Astrocyte (in vitro differentiated cells and primary cell): Measurements from ENCODE around the gene TGIF2. TPM values are rescaled to one million over a fixed set of nuclear protein-coding genes. Genes with fewer than 3 reads are reported as not detected.

Experiments
- DNase-seq: peaks from one replicate; pipeline ENCODE4 v3.0.0-alpha.2; 2010; ENCODE audit warnings: low read depth
- FAIRE-seq: peaks from 2 replicates; lab custom pipeline; 2011; peaks lifted over from hg19 to GRCh38; lab: Jason Lieb, UNC
- H2AFZ ChIP-seq: 2 replicates; pipeline ENCODE4 v1.6.0; 2012; ENCODE audit warnings: low read depth, low read length, inconsistent platforms
- H3K27ac ChIP-seq: 2 replicates; pipeline ENCODE4 v1.5.1; 2011; ENCODE audit warnings: low read depth, low read length, inconsistent platforms
- H3K27me3 ChIP-seq: 2 replicates; pipeline ENCODE4 v1.6.0; 2011; ENCODE audit warnings: low read length, inconsistent platforms; ENCODE audit not compliant: insufficient read depth
- H3K36me3 ChIP-seq: 2 replicates; pipeline ENCODE4 v1.5.1; 2011; ENCODE audit warnings: low read length, inconsistent platforms; ENCODE audit not compliant: insufficient read depth
- H3K4me1 ChIP-seq: 2 replicates; pipeline ENCODE4 v1.5.1; 2011; ENCODE audit warnings: low read length, inconsistent platforms; ENCODE audit not compliant: insufficient read depth
- H3K4me2 ChIP-seq: 2 replicates; pipeline ENCODE4 v1.6.0; 2012; ENCODE audit warnings: low read length, inconsistent platforms
- H3K4me3 ChIP-seq: 2 replicates; pipeline ENCODE4 v1.5.1; 2011; ENCODE audit warnings: low read depth, mild to moderate bottlenecking, low read length, inconsistent platforms; ENCODE audit not compliant: insufficient read depth
- H3K79me2 ChIP-seq: 2 replicates; pipeline ENCODE4 v1.6.0; 2012; ENCODE audit warnings: mild to moderate bottlenecking, low read length, inconsistent platforms; ENCODE audit not compliant: insufficient read depth
- H3K9ac ChIP-seq: 2 replicates; pipeline ENCODE4 v1.6.0; 2012; ENCODE audit warnings: mild to moderate bottlenecking, low read length, inconsistent platforms
- H3K9me3 ChIP-seq: 2 replicates; pipeline ENCODE4 v1.5.1; 2012; ENCODE audit warnings: low read depth, mild to moderate bottlenecking, low read length, inconsistent platforms; ENCODE audit not compliant: insufficient read depth
- H4K20me1 ChIP-seq: 2 replicates; pipeline ENCODE4 v1.6.0; 2012; ENCODE audit warnings: low read length, inconsistent platforms; ENCODE audit not compliant: insufficient read depth
- H3K27ac Mint-ChIP-seq: one replicate; pipeline ENCODE4 v1.8.0; 2021; ENCODE audit warnings: mild to moderate bottlenecking, mixed read lengths; ENCODE audit not compliant: unreplicated experiment
- H3K27me3 Mint-ChIP-seq: one replicate; pipeline ENCODE4 v1.8.0; 2021; ENCODE audit warnings: low read depth, mixed read lengths; ENCODE audit not compliant: unreplicated experiment
- H3K36me3 Mint-ChIP-seq: one replicate; pipeline ENCODE4 v1.8.0; 2021; ENCODE audit warnings: low read depth, mixed read lengths; ENCODE audit not compliant: unreplicated experiment
- H3K4me1 Mint-ChIP-seq: one replicate; pipeline ENCODE4 v1.8.0; 2021; ENCODE audit warnings: low read depth, mixed read lengths; ENCODE audit not compliant: unreplicated experiment
- H3K4me3 Mint-ChIP-seq: one replicate; pipeline ENCODE4 v1.8.0; 2021; ENCODE audit warnings: mild to moderate bottlenecking, moderate library complexity, mixed read lengths; ENCODE audit not compliant: unreplicated experiment
- H3K9me3 Mint-ChIP-seq: one replicate; pipeline ENCODE4 v1.8.0; 2021; ENCODE audit warnings: mild to moderate bottlenecking, mixed read lengths; ENCODE audit not compliant: unreplicated experiment
- CTCF ChIP-seq: IDR thresholded peaks from 2 replicates; pipeline ENCODE4 v1.5.1; 2011; ENCODE audit warnings: low read depth, mild to moderate bottlenecking, inconsistent platforms, low read length, moderate library complexity; ENCODE audit not compliant: insufficient read depth
- EZH2 ChIP-seq: IDR thresholded peaks from 2 replicates; pipeline ENCODE4 v1.6.1; 2012; ENCODE audit warnings: mild to moderate bottlenecking, low read length, inconsistent platforms; ENCODE audit not compliant: insufficient read depth
- total RNA-seq: library from RNA; stranded (reverse); gene quantifications from 2 replicates; pipeline ENCODE4 v1.2.1, GENCODE V29; 2021

TGIF2 gene
- total RNA-seq, 1 donor from 2014 or later, result 24.4 TPM

- peak overlapping the region; percentile 86 for H3K4me3 ChIP-seq
- Mint-ChIP-seq H3K27ac (peak overlapping the region; percentile 66), H3K9me3 (no peaks in the 10 kb centered on the region), H3K27me3 (no peaks in the 10 kb centered on the region), H3K4me3 (peak overlapping the region; percentile 88), H3K4me1 (peaks cover 36% of the 10 kb centered on the region), H3K36me3 (peaks cover 17% of the 10 kb centered on the region)
- H3K4me1 ChIP-seq, result peaks cover 42% of the 10 kb centered on the region
- FAIRE-seq (no peak), DNase-seq (no peak)
- peaks cover 66% of the 10 kb centered on the region for H3K79me2 ChIP-seq
- peak overlapping the region; percentile 75 for H3K27ac ChIP-seq
- no peak overlapping the region for H2AFZ ChIP-seq
- TF ChIP-seq EZH2, result no peak
- H3K9ac ChIP-seq, result peak overlapping the region; percentile 96
- H3K36me3 ChIP-seq, result peaks cover 16% of the 10 kb centered on the region
- no peaks in the 10 kb centered on the region for H3K27me3 ChIP-seq
- H4K20me1 ChIP-seq, result peaks cover 61% of the 10 kb centered on the region
- H3K9me3 ChIP-seq, result no peaks in the 10 kb centered on the region
- peak overlapping the region; percentile 99 for H3K4me2 ChIP-seq
Observed at GRCh38 chr20:36542516-36543183, 30.7 kb upstream of the TGIF2 start.

GRCh38 chr20:36543184-36544133, 29.9 kb upstream of the TGIF2 start:
- Mint-ChIP-seq H3K27ac (peak overlapping the region; percentile 91), H3K36me3 (peaks cover 17% of the 10 kb centered on the region), H3K4me3 (peak overlapping the region; percentile 88), H3K4me1 (peaks cover 40% of the 10 kb centered on the region), H3K27me3 (no peaks in the 10 kb centered on the region), H3K9me3 (no peaks in the 10 kb centered on the region)
- Histone ChIP-seq H3K36me3 (peaks cover 24% of the 10 kb centered on the region), H3K27me3 (no peaks in the 10 kb centered on the region), H3K79me2 (peaks cover 68% of the 10 kb centered on the region), H3K4me2 (peak overlapping the region; percentile 99), H3K9ac (peak overlapping the region; percentile 96), H3K27ac (peak overlapping the region; percentile 75), H2AFZ (no peak overlapping the region), H3K4me3 (peak overlapping the region; percentile 86), H4K20me1 (peaks cover 69% of the 10 kb centered on the region), H3K4me1 (peaks cover 40% of the 10 kb centered on the region), H3K9me3 (no peaks in the 10 kb centered on the region)
- no peak for FAIRE-seq
- peak; percentile 64 for DNase-seq
- TF ChIP-seq EZH2 (no peak), CTCF (no peak)
